Activated CD4-positive, alpha-beta T cell treated with anti-CD3 and anti-CD28 coated beads for 24 hours (primary cell): ENCODE results near the gene FBXO47.

Experiments used
- DNase-seq, 2 donors: peaks; one replicate each; pipeline ENCODE4 v3.0.0-alpha.2; 2020; ENCODE audit warnings: low read depth in 2 of 2

The FBXO47 gene

GRCh38 chr17:38967290-38967738 is at the start of gene FBXO47:
Gene FBXO47 (minus strand): TSS chr17:38967403. CDS start chr17:38963025, 4,378 bp downstream.
- peak; percentile 64 to 77 for DNase-seq

- no peak for DNase-seq
Measured at GRCh38 chr17:39016193-39017153, 49.3 kb upstream of the FBXO47 start.

GRCh38 chr17:39015546-39015935 is 48.3 kb upstream of the FBXO47 start:
- no peak for DNase-seq

GRCh38 chr17:39014795-39015545 is 47.8 kb upstream of the FBXO47 start:
- DNase-seq, result no peak

GRCh38 chr17:39014044-39014794 is 47.0 kb upstream of the FBXO47 start:
- no peak for DNase-seq

- no peak for DNase-seq
Measured at GRCh38 chr17:39012725-39013124, 45.5 kb upstream of the FBXO47 start.

GRCh38 chr17:39011907-39012468 is 44.8 kb upstream of the FBXO47 start:
- DNase-seq, result no peak

- DNase-seq, result no peak
Measured at GRCh38 chr17:39009581-39010001, 42.4 kb upstream of the FBXO47 start.

- no peak for DNase-seq
Measured at GRCh38 chr17:39008633-39009032, 41.4 kb upstream of the FBXO47 start.

GRCh38 chr17:39002991-39003715 is 36.0 kb upstream of the FBXO47 start:
- peak in 1 of 2 donors; percentile 37 for DNase-seq

GRCh38 chr17:39001703-39002637 is 34.8 kb upstream of the FBXO47 start:
- DNase-seq, result no peak

GRCh38 chr17:39000021-39000601 is 32.9 kb upstream of the FBXO47 start:
- no peak for DNase-seq

- DNase-seq, result no peak
Measured at GRCh38 chr17:38996660-38997337, 29.6 kb upstream of the FBXO47 start.

- no peak for DNase-seq
Measured at GRCh38 chr17:38994026-38994425, 26.8 kb upstream of the FBXO47 start.

GRCh38 chr17:38984666-38985065 is 17.5 kb upstream of the FBXO47 start:
- no peak for DNase-seq

GRCh38 chr17:38982858-38983746 is 15.9 kb upstream of the FBXO47 start:
- peak in 1 of 2 donors; percentile 26 for DNase-seq

- DNase-seq, result no peak
Measured at GRCh38 chr17:38981636-38982035, 14.4 kb upstream of the FBXO47 start.
